ENCODE results near the gene MYRFL.

DNA sequence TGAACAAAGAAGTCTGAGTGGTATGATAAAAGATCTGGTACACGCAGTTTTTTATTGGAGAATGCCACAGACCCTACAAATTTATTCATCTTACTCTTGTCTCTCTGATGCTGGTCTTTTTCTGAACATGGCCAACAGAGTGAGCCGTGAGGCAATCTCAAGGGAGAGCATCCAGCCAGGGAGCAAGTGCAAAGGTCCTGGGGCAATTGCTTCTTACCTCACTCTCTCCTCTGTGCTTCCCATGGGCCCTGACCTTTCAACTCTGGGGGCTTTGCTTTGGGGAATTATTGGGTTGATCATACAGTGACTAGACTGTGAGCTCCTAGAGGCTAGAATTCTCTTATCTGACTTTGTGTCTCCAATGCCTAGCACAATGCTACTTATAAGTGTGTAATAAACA, 171.7 kb downstream of the MYRFL start:
- TF ChIP-seq POLR2A (IDR thresholded peaks at IDR 0.05), result no peak
- TF ChIP-seq, protein P1, sequence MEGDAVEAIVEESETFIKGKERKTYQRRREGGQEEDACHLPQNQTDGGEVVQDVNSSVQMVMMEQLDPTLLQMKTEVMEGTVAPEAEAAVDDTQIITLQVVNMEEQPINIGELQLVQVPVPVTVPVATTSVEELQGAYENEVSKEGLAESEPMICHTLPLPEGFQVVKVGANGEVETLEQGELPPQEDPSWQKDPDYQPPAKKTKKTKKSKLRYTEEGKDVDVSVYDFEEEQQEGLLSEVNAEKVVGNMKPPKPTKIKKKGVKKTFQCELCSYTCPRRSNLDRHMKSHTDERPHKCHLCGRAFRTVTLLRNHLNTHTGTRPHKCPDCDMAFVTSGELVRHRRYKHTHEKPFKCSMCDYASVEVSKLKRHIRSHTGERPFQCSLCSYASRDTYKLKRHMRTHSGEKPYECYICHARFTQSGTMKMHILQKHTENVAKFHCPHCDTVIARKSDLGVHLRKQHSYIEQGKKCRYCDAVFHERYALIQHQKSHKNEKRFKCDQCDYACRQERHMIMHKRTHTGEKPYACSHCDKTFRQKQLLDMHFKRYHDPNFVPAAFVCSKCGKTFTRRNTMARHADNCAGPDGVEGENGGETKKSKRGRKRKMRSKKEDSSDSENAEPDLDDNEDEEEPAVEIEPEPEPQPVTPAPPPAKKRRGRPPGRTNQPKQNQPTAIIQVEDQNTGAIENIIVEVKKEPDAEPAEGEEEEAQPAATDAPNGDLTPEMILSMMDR (IDR thresholded peaks at IDR 0.05 in 4 of 5, conservative IDR thresholded peaks at IDR 0.05 in 1 of 5), result no peak
